H54 (cell line): ENCODE results near the gene CSRP3.
A peak's percentile ranks its signal among the peaks of the same experiment; 100 is the strongest.

Source experiments
- DNase-seq: peaks from one replicate; pipeline ENCODE4 v3.0.0; 2011; ENCODE audit warnings: low spot score, mixed read lengths; ENCODE audit not compliant: insufficient read length
- FAIRE-seq: peaks from 3 replicates; lab custom pipeline; 2011; peaks lifted over from hg19 to GRCh38; lab: Jason Lieb, UNC
- POLR2A ChIP-seq: IDR thresholded peaks from 2 replicates; pipeline ENCODE4 v1.6.1; 2011; ENCODE audit warnings: low read depth, mild to moderate bottlenecking, low read length

CSRP3 gene

GRCh38 chr11:19201737-19202605 lies at the start of gene CSRP3:
TSS of gene CSRP3 (minus strand) at chr11:19201983. CDS start at chr11:19192448, 9,535 bp downstream.
- DNase-seq = no peak
- TF ChIP-seq POLR2A = no peak
- FAIRE-seq = no peak

DNA sequence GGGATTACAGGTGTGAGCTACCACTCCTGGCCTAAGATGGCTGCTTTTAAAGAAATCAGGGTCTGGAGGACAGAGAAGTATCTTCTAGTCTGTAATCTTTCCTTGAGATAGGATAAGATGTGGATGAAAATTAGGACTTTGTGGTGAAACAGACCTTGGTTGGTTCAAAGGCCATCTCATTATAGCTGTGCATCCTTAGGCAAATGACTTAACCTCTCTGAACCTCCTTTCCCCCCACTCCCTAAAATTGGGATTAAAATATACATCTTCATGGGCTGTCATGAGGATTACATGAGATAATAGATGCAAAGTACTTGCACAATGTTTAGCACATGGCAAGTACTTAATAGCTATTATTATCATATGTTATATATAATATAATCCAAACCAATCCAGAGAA lies 49.8 kb upstream of the CSRP3 start:
- TF ChIP-seq POLR2A = no peak
- FAIRE-seq = no peak
- no peak for DNase-seq

DNA sequence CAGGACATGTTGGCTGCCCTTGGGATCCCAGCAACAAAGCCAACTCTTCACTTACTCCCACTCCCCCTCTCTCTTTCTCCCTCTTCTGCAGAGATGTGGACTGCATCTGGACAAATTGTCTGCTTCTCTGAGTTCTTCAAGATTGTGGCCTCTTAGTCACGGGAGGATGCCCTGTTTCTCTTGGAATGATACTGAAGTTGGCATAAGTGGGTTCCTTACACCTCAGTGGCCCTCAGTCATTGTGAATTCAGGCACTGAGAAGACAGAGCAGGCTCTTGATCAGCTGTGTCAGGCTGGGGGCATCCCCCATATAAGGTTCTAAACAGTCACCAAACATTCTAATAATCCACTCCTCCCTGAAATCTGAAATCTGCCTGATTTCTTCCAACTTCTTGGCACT lies 45.0 kb upstream of the CSRP3 start:
- DNase-seq (no peak), FAIRE-seq (no peak)
- TF ChIP-seq POLR2A = no peak

DNA sequence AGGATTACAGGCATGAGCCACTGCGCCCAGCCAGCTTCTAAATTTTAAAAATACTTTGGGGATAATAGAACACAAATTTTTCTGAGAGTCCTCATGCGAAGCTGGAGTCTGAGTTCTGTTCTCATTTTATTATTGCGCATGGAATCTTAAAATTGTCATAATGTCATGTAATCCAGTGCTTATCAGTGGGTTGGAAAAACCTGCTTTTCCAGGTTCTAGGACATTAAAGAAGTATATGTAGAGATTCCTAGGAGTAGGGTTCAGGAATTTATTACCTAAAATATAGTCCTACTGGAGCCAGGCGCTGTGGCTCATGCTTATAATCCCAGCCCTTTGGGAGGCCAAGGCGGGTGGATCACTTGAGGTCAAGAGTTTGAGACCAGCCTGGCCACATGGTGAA lies 43.6 kb upstream of the CSRP3 start:
- DNase-seq (no peak), FAIRE-seq (no peak)
- TF ChIP-seq POLR2A = no peak

DNA sequence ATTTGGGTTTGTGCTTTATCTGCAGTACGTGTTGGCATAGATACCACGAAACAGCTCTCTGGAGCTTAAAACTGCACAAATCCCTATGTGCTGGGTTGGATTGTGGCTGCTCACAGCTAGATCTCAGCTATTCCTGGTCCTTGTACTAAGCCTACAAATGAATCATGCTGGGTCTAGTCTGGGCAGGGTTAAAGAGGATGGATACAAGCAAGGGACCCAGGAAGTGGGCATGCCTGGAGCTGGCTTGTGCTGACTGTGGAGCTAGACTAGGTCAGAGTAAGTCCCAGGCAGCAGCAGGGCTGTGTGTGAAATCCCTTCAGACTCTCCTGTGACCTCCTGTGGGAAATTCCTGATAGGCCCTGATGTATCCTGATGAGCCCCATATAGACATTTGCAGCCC lies 42.8 kb upstream of the CSRP3 start:
- FAIRE-seq = no peak
- peak; percentile 12 for DNase-seq
- no peak for TF ChIP-seq POLR2A

- FAIRE-seq = no peak
- no peak for DNase-seq
- TF ChIP-seq POLR2A = no peak
Measured at GRCh38 chr11:19244084-19244483, 42.3 kb upstream of the CSRP3 start.

- FAIRE-seq (no peak), DNase-seq (no peak)
Measured at GRCh38 chr11:19243613-19244012, 41.8 kb upstream of the CSRP3 start.

DNA sequence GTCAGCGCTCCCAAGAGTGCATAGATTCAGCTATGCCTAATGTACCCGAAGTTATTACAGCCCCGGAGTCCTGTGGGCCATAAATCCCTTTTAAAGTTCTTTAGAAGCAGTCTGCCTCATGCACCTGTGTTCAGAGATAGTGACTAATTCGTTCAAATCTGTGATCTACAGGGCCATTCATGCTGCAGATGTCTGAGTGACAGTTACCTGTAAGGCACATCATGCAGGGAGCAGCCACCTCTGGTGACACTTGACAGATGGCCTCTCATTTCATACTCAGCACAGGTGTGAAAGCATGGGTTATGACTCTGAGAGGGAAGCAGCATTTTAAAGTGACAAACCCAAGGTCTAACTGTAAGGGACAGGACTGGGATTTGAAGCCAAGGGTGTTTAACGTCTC lies 41.4 kb upstream of the CSRP3 start:
- DNase-seq = no peak
- FAIRE-seq = no peak
- no peak for TF ChIP-seq POLR2A

More at GRCh38 chr11:19243613-19244012, 41.8 kb upstream of the CSRP3 start:
- no peak for TF ChIP-seq POLR2A

DNA sequence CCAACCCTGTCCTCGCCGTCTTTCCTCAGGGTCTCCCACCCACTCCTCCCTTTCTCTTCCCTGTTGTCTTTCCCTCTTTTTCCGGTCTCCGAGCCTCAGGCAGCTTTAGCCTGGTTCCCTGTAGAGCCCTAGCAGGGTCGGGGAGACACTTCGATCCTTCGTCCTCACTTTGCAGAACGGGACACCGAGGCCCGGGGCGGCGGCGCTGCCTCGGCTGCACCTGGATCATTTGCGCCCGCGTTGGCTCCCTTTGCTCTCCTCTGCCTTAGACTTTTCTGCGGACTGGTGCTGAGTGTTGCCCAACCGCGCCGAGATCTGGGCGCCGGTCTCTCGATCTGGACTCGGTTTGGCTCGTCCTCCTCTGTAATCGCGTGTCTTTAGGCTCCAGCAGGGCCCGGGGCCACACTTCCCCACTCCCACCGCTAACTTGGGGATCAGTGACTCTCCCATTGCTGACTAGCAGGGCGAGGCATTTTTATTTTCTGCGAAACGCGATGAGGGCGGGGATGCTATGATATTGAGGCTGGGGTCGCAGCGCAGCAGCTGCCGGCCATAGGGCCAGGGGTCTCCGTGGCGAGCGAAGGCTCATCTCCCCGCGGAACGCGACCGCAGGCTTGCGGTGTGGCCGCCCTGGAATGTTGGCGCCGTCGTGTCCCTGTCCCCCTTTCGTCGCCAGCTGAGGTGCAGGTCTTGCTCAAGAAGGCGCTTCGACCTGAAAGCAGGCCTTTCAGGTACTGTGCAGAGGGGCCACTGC lies 40.6 kb upstream of the CSRP3 start:
- no peak for TF ChIP-seq POLR2A
- DNase-seq = no peak
- no peak for FAIRE-seq

DNA sequence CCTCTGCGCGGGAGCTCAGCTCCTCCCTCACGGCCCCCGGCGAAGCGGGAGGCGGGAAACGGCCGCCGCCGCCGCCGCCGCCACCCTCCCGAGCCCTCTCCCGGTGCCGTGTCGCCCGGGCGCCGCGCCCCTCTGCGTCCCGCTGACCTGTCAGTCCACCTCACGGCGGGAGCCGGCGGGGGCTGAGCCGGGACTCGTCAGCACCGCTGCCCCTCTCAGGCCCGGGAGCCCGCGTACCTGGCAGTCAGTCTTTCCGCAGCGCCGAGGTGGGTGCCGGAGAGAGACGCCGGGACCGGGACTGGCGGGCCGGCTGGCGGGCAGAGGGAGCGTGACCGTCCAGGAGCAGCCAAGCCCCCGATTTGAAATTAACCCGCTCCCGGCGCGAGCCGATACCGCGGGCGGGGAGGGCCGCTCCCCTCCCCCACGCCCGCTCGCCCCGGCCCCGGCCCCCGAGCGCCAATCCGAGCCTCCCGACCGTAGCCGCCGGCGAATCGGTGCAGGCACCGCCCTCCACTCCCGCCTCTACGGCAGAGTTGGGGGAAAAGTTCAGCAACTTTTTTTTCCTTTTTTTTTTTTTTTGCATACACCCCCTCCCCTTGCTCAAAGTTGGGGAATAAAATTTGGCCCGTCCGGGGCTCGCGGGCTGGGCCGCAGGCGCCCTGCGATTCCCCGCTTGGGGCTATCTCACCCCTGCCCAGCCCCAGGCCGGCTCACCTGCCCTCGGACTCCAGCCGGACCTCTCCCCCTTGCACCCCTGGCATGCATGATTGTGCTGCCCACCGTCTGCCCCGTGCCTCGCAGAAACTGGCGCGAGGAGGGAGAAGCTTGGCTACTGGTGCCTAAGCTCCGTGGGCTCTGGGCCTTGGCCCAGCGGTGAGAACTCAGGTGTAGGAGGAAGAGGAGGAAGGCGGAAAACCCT lies 39.7 kb upstream of the CSRP3 start:
- TF ChIP-seq POLR2A = peak; percentile 40
- peak; percentile 58 for DNase-seq
- no peak for FAIRE-seq

GRCh38 chr11:19240420-19241259 lies 38.9 kb upstream of the CSRP3 start, which contains the start of gene E2F8:
TSS of gene E2F8 (minus strand) at chr11:19240945. CDS start at chr11:19240121, 824 bp downstream.
- DNase-seq = peak; percentile 96
- peak; percentile 30; the same call in 1 of the 2 replicates for TF ChIP-seq POLR2A
- peak; percentile 15 for FAIRE-seq

DNA sequence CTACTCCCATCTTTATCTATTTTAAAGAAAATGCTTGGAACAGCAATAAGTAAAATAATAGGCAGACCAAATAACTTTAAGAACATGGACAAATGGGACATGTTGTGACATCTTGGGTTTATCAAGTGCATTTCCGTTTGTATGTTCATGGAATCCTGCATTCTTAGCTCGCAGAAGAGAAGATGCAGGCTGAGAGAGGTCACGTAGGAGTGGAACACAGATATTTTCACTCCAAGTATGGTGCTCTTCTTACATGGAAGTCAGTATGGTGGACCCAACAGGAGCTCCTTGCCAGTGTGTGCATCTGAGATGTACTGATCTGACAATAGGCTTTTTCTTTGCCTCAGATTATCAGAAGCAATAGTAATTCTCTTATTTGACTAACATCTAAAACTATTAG lies 37.3 kb upstream of the CSRP3 start:
- no peak for TF ChIP-seq POLR2A
- DNase-seq (no peak), FAIRE-seq (no peak)
